Esophagus (tissue), 2 donors: Measurements from ENCODE around the gene RAD50. TPM values are rescaled to one million over a fixed set of nuclear protein-coding genes. Genes with fewer than 3 reads are reported as not detected.

Source experiments
- H3K27ac ChIP-seq, 2 donors: one replicate each; pipeline ENCODE4 v1.5.1; 2013; ENCODE audit warnings: low read depth in 2 of 2, mild to moderate bottlenecking in 2 of 2, inconsistent platforms in 1 of 2, low read length in 1 of 2, moderate library complexity in 1 of 2
- H3K27me3 ChIP-seq, 2 donors: one replicate each; pipeline ENCODE4 v1.6.1; 2013; ENCODE audit warnings: low read length in 2 of 2, control low read depth in 1 of 2, mild to moderate bottlenecking in 1 of 2; ENCODE audit not compliant: insufficient read depth in 2 of 2, control insufficient read depth in 1 of 2
- H3K36me3 ChIP-seq, 2 donors: one replicate each; pipeline ENCODE4 v1.6.1; 2013; ENCODE audit warnings: low read length in 1 of 2; ENCODE audit not compliant: control insufficient read depth in 2 of 2, insufficient read depth in 2 of 2
- H3K4me1 ChIP-seq, 2 donors: one replicate each; pipeline ENCODE4 v1.6.1; 2013; ENCODE audit warnings: low read length in 1 of 2; ENCODE audit not compliant: control insufficient read depth in 2 of 2, insufficient read depth in 2 of 2
- H3K4me3 ChIP-seq, 2 donors: one replicate each; pipeline ENCODE4 v1.5.1; 2013; ENCODE audit warnings: low read length in 2 of 2, mild to moderate bottlenecking in 2 of 2, low read depth in 1 of 2, moderate library complexity in 1 of 2
- H3K9me3 ChIP-seq, 2 donors: one replicate each; pipeline ENCODE4 v1.6.1; 2013; ENCODE audit warnings: mild to moderate bottlenecking in 2 of 2, low read depth in 1 of 2, low read length in 1 of 2, moderate library complexity in 1 of 2; ENCODE audit not compliant: control insufficient read depth in 2 of 2, insufficient read depth in 1 of 2
- WGBS, 2 donors: extraction: QIAGEN DNeasy Blood & Tissue Kit; methylation state at CpG; one replicate each; pipeline ENCODE4 v1.1.7; 2013; 5-methylcytosine and 5-hydroxymethylcytosine counted together
- polyA plus RNA-seq, 2 donors: library from polyadenylated mRNA; stranded (reverse); fragments of 200-250 nt; gene quantifications; one replicate each; pipeline ENCODE4 v1.2.3, GENCODE V29; 2013
- donor health status: healthy with polysubstance abuse.
- donor health status: Bipolar disorder and iron deficiency.

Gene RAD50
- polyA plus RNA-seq, 2 donors = 6.2 to 8.5 TPM

DNA sequence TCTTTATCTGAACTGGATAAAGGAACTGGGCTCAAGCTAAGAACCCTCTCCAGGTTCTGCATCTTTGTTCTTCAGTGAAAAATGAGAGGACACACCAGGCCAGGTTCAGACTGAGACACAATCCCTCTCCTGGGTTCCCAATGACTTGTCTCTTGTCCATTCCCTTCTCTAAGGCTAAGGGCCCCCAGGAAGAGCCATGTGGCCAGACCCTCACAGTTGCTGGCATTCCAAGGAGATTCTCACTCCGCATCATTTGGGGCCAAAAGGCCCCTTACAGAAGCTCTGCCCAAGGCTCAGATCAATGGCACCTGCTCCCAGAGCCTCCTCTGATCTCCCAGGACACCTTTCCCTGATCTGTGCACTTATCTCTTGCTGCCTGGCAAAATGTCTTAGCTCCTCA is 122.0 kb downstream of the RAD50 start:
- Histone ChIP-seq H3K4me1 (peaks cover 0 to 5% of the 10 kb centered on the region in 2 donors), H3K36me3 (no peaks in the 10 kb centered on the region), H3K4me3 (no peak overlapping the region), H3K27me3 (no peaks in the 10 kb centered on the region), H3K27ac (no peak overlapping the region), H3K9me3 (no peaks in the 10 kb centered on the region)
- WGBS, 2 donors = 94 to 100% methylated on average over 1 of the region's 1 CpG

DNA sequence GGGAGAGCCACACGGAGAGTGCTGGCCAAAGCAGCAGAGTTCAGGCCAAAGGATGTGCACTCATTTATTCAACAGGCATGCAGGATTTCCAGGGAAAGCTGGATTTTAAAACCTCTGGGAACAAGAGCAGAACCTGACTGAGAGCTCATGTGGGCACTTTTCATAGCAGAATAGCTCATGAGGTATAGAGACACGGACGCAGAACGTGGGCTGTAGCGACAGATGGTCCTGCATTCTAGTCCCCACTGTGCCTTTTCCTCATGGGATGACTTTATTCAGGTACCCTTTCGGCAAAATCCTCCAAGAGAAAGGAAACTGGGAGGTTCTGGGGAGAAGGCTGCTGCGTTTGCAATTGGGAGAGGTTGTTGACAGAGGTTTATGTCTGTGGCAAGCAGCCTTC is 122.4 kb downstream of the RAD50 start:
- H3K27me3 ChIP-seq = no peaks in the 10 kb centered on the region

DNA sequence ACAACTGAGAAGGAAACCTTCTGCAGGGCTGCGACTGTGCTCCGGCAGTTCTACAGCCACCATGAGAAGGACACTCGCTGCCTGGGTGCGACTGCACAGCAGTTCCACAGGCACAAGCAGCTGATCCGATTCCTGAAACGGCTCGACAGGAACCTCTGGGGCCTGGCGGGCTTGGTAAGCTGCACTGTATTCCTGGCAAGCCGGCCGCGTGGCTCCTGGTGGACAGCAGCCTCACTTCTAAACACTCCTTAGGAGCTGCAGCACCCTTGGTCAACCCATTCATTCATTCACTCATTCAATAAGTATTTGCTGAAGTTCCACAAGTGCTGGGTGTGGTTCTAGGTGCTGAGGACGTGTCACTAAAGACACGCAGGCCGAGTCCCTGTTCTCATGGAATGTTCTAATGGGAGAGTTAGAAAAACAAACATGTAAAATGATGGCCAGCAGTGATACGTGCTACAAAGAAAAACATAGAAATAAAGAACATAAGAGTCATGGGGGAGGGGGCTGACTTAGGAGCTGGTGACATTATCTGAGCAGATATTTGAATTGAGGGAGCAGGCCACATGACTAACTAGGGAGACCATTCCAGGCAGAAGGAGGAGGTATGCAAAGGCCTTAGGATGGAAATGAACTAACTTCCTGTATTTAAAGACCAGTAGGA is 123.1 kb downstream of the RAD50 start:
- WGBS, 2 donors = 96% methylated on average over 15 of the region's 15 CpGs
- Histone ChIP-seq H3K4me3 (no peak overlapping the region), H3K27me3 (no peaks in the 10 kb centered on the region), H3K36me3 (no peaks in the 10 kb centered on the region), H3K9me3 (no peaks in the 10 kb centered on the region), H3K4me1 (no peaks in the 10 kb centered on the region), H3K27ac (no peak overlapping the region)

More for the DNA sequence above, 122.4 kb downstream of the RAD50 start:
- Histone ChIP-seq H3K4me3 (no peak overlapping the region), H3K36me3 (no peaks in the 10 kb centered on the region), H3K4me1 (peaks cover 0 to 2% of the 10 kb centered on the region in 2 donors), H3K9me3 (no peaks in the 10 kb centered on the region), H3K27ac (no peak overlapping the region)
- 92 to 94% methylated on average over 7 of the region's 7 CpGs for WGBS, 2 donors

DNA sequence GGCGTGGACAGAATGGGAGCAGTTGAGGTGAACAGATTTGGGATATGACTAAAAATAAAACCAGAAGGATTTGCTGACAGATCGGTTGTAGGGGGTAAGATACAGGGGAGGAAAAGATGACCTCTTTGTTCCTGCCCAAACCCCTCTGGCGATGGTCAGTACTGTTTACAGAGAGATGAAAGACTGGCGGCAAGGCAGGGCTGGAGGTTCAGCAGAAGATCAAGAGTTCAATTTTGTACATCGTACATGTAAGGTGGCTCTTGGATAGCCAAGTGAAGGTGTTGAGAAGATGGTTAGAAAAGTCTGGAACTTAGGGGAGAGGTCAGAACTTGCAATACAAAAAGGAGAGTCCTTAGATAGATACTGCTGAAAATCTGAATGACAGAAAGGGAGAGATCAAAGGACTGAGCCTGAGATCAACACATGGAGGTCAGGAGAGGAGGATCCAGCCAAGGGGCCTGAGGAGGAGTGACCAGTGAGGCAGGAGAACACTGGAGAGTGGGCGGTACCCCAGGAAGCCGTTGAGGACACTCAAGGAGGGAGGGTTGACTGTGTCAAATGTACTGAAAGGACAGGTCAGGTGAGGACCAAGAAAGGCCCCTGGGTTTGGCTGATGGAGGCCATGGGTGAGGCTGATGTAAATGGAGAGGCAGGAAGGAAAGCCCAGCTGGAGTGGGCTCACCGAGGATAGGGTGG is 124.2 kb downstream of the RAD50 start:
- H3K27me3 ChIP-seq = no peaks in the 10 kb centered on the region
- no peak overlapping the region for H3K27ac ChIP-seq
- H3K4me3 ChIP-seq = no peak overlapping the region
- no peaks in the 10 kb centered on the region for H3K9me3 ChIP-seq
- WGBS, 2 donors = 87 to 95% methylated on average over 8 of the region's 8 CpGs
- no peaks in the 10 kb centered on the region for H3K36me3 ChIP-seq
- H3K4me1 ChIP-seq = no peaks in the 10 kb centered on the region

DNA sequence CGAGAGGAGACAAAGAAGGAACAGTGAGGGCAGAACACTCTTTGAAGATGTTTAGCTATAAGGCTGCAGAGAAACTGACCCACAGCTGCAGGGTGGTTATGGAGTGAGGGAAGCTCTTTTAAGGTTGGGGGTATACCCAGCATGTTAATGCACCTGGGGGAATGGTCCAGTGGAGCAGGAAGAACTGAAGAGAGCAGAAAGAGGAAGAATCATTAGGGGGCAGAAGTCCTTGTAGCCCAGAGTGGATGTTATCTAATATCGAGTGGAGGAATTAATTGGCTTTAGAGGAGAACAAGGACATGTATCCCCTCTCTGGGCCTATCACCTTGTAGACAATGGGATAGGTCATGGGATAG is 124.7 kb downstream of the RAD50 start:
- H3K4me3 ChIP-seq = no peak overlapping the region
- H3K36me3 ChIP-seq = no peaks in the 10 kb centered on the region
- no peak overlapping the region for H3K27ac ChIP-seq
- no peaks in the 10 kb centered on the region for H3K9me3 ChIP-seq
- H3K4me1 ChIP-seq = no peaks in the 10 kb centered on the region
- no peaks in the 10 kb centered on the region for H3K27me3 ChIP-seq
- WGBS, 2 donors = 86 to 91% methylated on average over 2 of the region's 2 CpGs

DNA sequence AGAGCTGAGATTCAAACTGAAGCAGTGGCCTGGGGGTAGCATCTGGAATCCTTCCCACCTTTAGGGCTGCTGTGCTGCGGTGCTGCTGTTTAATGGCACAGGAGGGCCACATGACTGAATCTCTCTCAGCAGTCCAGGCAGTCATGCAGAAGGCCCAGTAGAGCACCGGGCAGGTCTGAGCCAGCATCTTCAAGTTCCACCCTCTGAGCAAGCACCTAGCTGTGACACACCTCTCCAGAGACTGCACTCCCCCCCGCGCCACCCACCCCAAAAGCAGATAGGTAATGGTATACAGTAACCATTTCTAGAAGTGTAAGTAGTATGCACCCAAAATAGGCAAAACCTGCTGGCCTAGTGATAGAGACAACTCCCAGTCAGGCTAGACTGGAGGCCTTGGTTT is 125.2 kb downstream of the RAD50 start:
- no peaks in the 10 kb centered on the region for H3K9me3 ChIP-seq
- no peak overlapping the region for H3K27ac ChIP-seq
- no peak overlapping the region for H3K4me3 ChIP-seq
- no peaks in the 10 kb centered on the region for H3K27me3 ChIP-seq
- no peaks in the 10 kb centered on the region for H3K4me1 ChIP-seq
- no peaks in the 10 kb centered on the region for H3K36me3 ChIP-seq
- WGBS, 2 donors = 92% methylated on average over 4 of the region's 4 CpGs

DNA sequence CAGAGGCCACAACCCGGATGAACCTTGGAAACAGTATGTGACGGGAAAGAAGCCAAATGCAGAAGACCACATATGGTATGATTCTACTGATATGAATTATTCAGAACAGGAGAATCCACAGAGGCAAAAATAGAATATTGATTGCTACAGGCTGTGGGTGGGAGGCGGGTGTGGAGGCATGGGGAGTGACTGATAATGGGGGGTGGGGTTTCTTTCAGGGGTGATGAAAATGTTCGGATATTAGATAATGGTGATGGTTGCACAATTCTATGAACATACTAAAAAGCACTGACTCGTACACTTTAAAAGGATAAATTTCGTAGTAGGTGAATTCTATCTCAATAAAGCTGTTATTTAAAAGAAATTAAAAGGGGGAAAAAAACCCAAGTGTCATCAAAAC is 127.7 kb downstream of the RAD50 start:
- H3K4me3 ChIP-seq = no peak overlapping the region
- H3K27me3 ChIP-seq = no peaks in the 10 kb centered on the region
- H3K27ac ChIP-seq = no peak overlapping the region
- WGBS, 2 donors = 85 to 87% methylated on average over 6 of the region's 6 CpGs
- H3K4me1 ChIP-seq = no peaks in the 10 kb centered on the region
- no peaks in the 10 kb centered on the region for H3K9me3 ChIP-seq
- no peaks in the 10 kb centered on the region for H3K36me3 ChIP-seq

DNA sequence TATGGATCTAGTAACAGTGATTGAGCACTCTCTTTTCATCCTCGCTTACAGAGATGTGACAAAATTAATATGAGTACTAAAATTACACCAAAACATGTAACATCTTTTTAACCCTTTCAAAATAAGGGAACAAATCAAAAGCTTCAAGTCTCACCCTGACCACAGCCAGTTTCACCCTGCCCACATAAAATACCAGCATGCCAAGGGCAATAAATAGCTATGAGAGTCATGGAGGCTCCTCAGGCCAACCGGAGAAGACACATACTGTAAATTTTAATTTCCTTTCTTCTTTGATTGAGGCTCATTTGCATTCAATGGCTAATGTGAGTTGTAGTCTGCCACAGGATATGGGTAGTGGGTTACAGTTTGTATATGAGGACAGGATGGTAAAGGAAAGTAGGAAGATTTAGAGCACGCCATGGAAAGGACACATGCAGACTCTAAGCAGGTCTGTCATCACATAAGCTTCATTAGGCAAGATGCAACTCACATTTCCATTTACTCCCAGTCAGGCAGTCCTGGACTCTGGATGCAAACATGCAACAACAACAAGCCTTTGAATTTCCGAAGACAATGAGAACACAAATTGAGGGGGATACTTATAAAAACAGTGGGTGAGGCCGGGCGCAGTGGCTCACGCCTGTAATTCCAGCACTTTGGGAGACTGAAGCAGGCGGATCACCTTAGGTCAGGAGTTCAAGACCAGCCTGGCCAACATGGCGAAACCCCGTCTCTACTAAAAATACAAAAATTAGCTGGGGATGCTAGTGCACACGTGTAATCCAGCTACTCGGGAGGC is 128.3 kb downstream of the RAD50 start:
- H3K27me3 ChIP-seq = no peaks in the 10 kb centered on the region
- 90 to 91% methylated on average over 12 of the region's 12 CpGs for WGBS, 2 donors
- H3K36me3 ChIP-seq = no peaks in the 10 kb centered on the region

DNA sequence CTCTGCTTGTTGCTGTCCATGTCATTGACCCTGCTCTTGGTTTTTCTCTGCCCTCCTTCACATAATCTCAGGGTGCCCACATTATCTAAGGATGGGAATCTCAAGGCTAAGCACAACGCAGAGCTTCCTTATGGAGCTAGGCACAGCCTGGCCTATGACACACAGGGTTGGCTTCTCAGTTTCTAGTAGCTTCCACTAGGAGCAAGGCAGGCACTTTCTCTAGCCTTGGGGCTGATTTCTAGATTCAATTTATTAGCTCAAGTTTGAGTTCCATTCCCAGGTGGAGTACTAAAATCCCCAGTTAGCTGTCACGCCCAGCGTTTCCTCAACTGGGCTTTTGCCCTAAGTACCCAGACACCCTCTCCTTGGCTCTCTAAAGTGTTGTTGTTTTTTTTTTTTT is 129.4 kb downstream of the RAD50 start:
- whole genome bisulfite sequencing, 2 donors = 94 to 98% methylated on average over 3 of the region's 3 CpGs
- no peak overlapping the region for H3K4me3 ChIP-seq
- H3K27me3 ChIP-seq = no peaks in the 10 kb centered on the region
- H3K9me3 ChIP-seq = no peaks in the 10 kb centered on the region
- H3K36me3 ChIP-seq = no peaks in the 10 kb centered on the region
- H3K4me1 ChIP-seq = no peaks in the 10 kb centered on the region
- no peak overlapping the region for H3K27ac ChIP-seq

More for the DNA sequence above, 128.3 kb downstream of the RAD50 start:
- Histone ChIP-seq H3K9me3 (no peaks in the 10 kb centered on the region), H3K4me3 (no peak overlapping the region), H3K27ac (no peak overlapping the region), H3K4me1 (no peaks in the 10 kb centered on the region)
